CD4-positive, alpha-beta memory T cell (primary cell): ENCODE data around the gene ME3. TPM values are rescaled to one million over a fixed set of nuclear protein-coding genes. Genes with fewer than 3 reads are reported as not detected.
"Not testable (repeated sequence)": the region's sequence is repeated elsewhere in the genome, so short reads cannot be mapped to it uniquely, and the experiment has no call there.

ENCODE experiments used
- CTCF ChIA-PET: fragments of 350-600 bp; sonication (Branson Sonifier 250); formaldehyde crosslinking; loops from one replicate; lab custom pipeline; 2021; ENCODE audit warnings: inconsistent platforms; ENCODE audit not compliant: partially characterized antibody; lab: Charles Lee
- POLR2A ChIA-PET: fragments of 350-600 bp; sonication (Branson Sonifier 250); formaldehyde crosslinking; loops from one replicate; lab custom pipeline; 2021; ENCODE audit not compliant: partially characterized antibody; lab: Charles Lee
- DNase-seq, 5 donors: peaks; one replicate each; pipeline versions ENCODE4 v3.0.0 to v3.0.0-alpha.2; 2020 to 2022; ENCODE audit warnings: mixed read lengths in 1 of 5
- H3K27ac ChIP-seq: one replicate; pipeline ENCODE4 v1.7.0; 2013; ENCODE audit warnings: low read depth, low read length
- H3K27me3 ChIP-seq: 2 replicates; pipeline ENCODE4 v1.7.0; 2013; ENCODE audit warnings: mild to moderate bottlenecking, low read length, moderate library complexity; ENCODE audit not compliant: insufficient read depth
- H3K36me3 ChIP-seq: 2 replicates; pipeline ENCODE4 v1.7.0; 2013; ENCODE audit warnings: mild to moderate bottlenecking, low read length, moderate library complexity; ENCODE audit not compliant: insufficient read depth
- H3K4me1 ChIP-seq: 2 replicates; pipeline ENCODE4 v1.7.0; 2013; ENCODE audit warnings: mild to moderate bottlenecking, low read length, moderate library complexity; ENCODE audit not compliant: insufficient read depth
- H3K4me3 ChIP-seq, 2 donors: one replicate each; pipeline ENCODE4 v1.7.0; 2013; ENCODE audit warnings: low read length in 2 of 2, mild to moderate bottlenecking in 1 of 2
- H3K9me3 ChIP-seq, 2 donors: one replicate each; pipeline ENCODE4 v1.7.0; 2013; ENCODE audit warnings: low read length in 2 of 2, control low read depth in 1 of 2; ENCODE audit not compliant: control insufficient read depth in 1 of 2
- H3K27ac Mint-ChIP-seq, 7 donors: one replicate each; pipeline ENCODE4 v1.8.0; 2020 to 2021; ENCODE audit warnings: mixed read lengths in 7 of 7, mild to moderate bottlenecking in 6 of 7, inconsistent platforms in 3 of 7, moderate library complexity in 3 of 7
- H3K27me3 Mint-ChIP-seq, 2 donors: one replicate each; pipeline ENCODE4 v1.8.0; 2020 to 2021; ENCODE audit warnings: mixed read lengths in 2 of 2
- H3K36me3 Mint-ChIP-seq, 2 donors: one replicate each; pipeline ENCODE4 v1.8.0; 2020 to 2021; ENCODE audit warnings: mixed read lengths in 2 of 2, inconsistent platforms in 1 of 2, mild to moderate bottlenecking in 1 of 2
- H3K4me1 Mint-ChIP-seq, 4 donors: one replicate each; pipeline ENCODE4 v1.8.0; 2020 to 2021; ENCODE audit warnings: mixed read lengths in 4 of 4, mild to moderate bottlenecking in 1 of 4
- H3K4me3 Mint-ChIP-seq, 8 donors: one replicate each; pipeline ENCODE4 v1.8.0; 2020 to 2021; ENCODE audit warnings: mixed read lengths in 8 of 8, mild to moderate bottlenecking in 7 of 8, moderate library complexity in 6 of 8, inconsistent platforms in 3 of 8
- H3K9me3 Mint-ChIP-seq, 8 donors: one replicate each; pipeline ENCODE4 v1.8.0; 2020 to 2021; ENCODE audit warnings: mixed read lengths in 8 of 8, mild to moderate bottlenecking in 5 of 8, inconsistent platforms in 3 of 8, moderate library complexity in 1 of 8
- intact Hi-C: fragments of 100-400 bp; cut with micrococcal nuclease; formaldehyde crosslinking; loops from one replicate; pipeline ENCODE4 v1.15.1; 2023
- polyA plus RNA-seq, 2 donors: library from polyadenylated mRNA; unstranded; fragments of 300-500 nt; fragmentation: Illumina TruSeq; gene quantifications; one replicate each; pipeline ENCODE4 v1.2.3, GENCODE V29; 2021
- total RNA-seq, 2 experiments: library from RNA; stranded (reverse); gene quantifications; one replicate each; pipeline ENCODE4 v1.2.3, GENCODE V29; 2021

Gene ME3
- total and polyA plus RNA-seq, 4 experiments from 2014 or later, result 0.15 to 1.9 (median 1.3) TPM; not detected in 1

DNA sequence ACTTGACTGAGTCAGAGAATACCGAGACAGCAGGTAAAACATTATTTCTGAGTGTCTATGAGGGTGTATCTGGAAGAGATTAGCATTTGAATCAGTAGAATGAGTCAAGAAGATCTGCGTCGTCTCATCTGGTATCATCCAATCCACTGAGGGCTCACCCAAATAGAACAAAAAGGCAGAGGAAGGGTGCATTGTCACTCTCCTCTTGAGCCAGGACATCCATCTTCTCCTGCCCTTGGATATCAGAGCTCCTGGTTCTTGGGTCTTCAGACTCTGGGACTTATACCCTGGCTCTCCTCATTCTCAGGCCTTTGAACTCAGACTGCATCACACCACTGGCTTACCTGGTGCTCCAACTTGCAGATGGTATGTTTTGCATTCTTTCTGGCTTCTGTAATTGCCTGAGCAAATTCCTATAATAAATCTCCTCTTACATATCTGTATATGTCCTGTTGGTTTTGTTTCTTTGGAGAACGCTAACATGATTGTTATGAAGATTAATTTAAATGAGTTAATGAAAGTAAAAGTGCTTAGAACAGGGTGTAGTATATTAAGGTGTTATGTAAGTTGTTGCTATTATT is 49.3 kb downstream of the ME3 start:
- H3K9me3 Mint-ChIP-seq, result peaks cover 2 to 9% (median 4%) of the 10 kb centered on the region in 8 donors
- intact Hi-C loops, result no loop called here
- Histone ChIP-seq H3K4me3 (no peak overlapping the region), H3K4me1 (no peaks in the 10 kb centered on the region), H3K27ac (no peak overlapping the region), H3K9me3 (no peaks in the 10 kb centered on the region), H3K27me3 (no peaks in the 10 kb centered on the region), H3K36me3 (no peaks in the 10 kb centered on the region)
- H3K36me3 Mint-ChIP-seq, result no peaks in the 10 kb centered on the region
- H3K27ac Mint-ChIP-seq, result no peak overlapping the region
- no peak for DNase-seq
- no peaks in the 10 kb centered on the region for H3K4me1 Mint-ChIP-seq
- CTCF ChIA-PET, result no interaction called here
- H3K27me3 Mint-ChIP-seq, result peaks cover 0 to 1% of the 10 kb centered on the region in 2 donors
- POLR2A ChIA-PET, result no interaction called here
- no peak overlapping the region for H3K4me3 Mint-ChIP-seq

DNA sequence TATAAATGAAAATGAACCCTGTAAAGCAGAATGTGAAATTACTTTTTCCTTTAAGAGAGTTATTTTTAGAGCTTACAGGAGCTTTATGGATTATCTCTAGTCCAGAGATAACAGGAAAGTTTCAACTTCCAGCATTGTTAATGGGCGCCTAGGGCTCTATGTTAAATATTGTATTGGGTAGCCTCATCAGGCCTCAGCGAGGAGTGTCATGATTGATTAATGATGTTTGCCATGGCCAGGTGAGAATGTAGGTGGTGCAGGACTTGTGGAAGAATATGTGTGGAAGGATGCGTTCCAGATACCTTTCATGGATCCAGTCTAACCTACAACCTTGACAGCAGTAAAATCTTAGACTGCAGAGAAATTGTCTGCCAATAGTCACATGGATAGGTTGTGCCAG is 50.6 kb downstream of the ME3 start:
- H3K4me1 Mint-ChIP-seq, result no peaks in the 10 kb centered on the region
- Histone ChIP-seq H3K27me3 (no peaks in the 10 kb centered on the region), H3K36me3 (no peaks in the 10 kb centered on the region), H3K9me3 (no peaks in the 10 kb centered on the region), H3K4me1 (no peaks in the 10 kb centered on the region), H3K4me3 (no peak overlapping the region), H3K27ac (no peak overlapping the region)
- no peak overlapping the region for H3K4me3 Mint-ChIP-seq
- no peak overlapping the region for H3K27ac Mint-ChIP-seq
- no peak for DNase-seq
- peaks cover 2 to 9% (median 6%) of the 10 kb centered on the region in 8 donors for H3K9me3 Mint-ChIP-seq
- ChIA-PET CTCF (interaction anchor here (0.7 to 1.0 kb wide), 3 partner anchors 9 to 18 kb away, joined by 3 read pairs; no protein-coding TSS in a partner anchor), POLR2A (no interaction called here)
- H3K36me3 Mint-ChIP-seq, result no peaks in the 10 kb centered on the region
- H3K27me3 Mint-ChIP-seq, result peaks cover 0 to 1% of the 10 kb centered on the region in 2 donors
- intact Hi-C loops, result no loop called here

DNA sequence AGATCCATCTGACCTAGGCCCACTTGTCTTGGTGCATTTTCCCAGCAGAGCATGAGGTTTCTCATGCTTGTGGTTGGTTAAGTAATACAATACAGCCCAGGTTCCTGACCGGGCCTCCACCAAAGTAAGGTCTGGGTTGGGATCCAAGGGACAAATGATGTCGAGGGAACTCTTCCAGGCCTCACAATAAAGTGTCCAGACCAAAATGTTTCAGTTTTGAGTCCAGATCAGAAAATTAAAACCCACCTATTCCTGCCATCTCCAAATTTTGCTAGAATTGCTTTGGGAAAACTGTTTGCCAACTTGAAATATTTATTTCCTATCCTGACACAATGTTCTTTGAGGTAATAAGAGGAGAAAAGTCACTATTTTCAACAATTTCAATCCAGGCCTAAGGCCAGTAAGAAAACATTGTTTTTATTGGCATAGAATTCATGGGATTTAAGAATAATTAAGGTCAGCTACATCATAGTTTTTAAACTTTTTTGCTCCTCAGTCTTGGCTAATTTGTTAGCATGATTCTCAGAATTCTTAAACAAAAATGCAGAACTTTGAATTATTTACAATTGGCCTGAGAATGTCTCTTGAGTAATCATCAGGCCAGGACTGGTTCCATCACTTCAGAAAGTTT is 51.4 kb downstream of the ME3 start:
- H3K27me3 ChIP-seq, result no peaks in the 10 kb centered on the region
- H3K4me3 Mint-ChIP-seq, result no peak overlapping the region
- H3K9me3 ChIP-seq, result no peaks in the 10 kb centered on the region
- H3K9me3 Mint-ChIP-seq, result peaks cover 2 to 14% (median 8%) of the 10 kb centered on the region in 8 donors
- intact Hi-C loops, result no loop called here
- DNase-seq, result no peak
- CTCF ChIA-PET, result interaction anchor here (1.2 kb wide), 1 partner anchor 13 kb away, joined by 4 read pairs; no protein-coding TSS in a partner anchor
- no peak overlapping the region for H3K27ac Mint-ChIP-seq
- H3K27ac ChIP-seq, result no peak overlapping the region
- H3K36me3 Mint-ChIP-seq, result no peaks in the 10 kb centered on the region
- peaks cover 0 to 1% of the 10 kb centered on the region in 2 donors for H3K27me3 Mint-ChIP-seq
- POLR2A ChIA-PET, result no interaction called here
- H3K4me1 Mint-ChIP-seq, result no peaks in the 10 kb centered on the region
- no peak overlapping the region for H3K4me3 ChIP-seq
- H3K4me1 ChIP-seq, result no peaks in the 10 kb centered on the region
- H3K36me3 ChIP-seq, result no peaks in the 10 kb centered on the region

DNA sequence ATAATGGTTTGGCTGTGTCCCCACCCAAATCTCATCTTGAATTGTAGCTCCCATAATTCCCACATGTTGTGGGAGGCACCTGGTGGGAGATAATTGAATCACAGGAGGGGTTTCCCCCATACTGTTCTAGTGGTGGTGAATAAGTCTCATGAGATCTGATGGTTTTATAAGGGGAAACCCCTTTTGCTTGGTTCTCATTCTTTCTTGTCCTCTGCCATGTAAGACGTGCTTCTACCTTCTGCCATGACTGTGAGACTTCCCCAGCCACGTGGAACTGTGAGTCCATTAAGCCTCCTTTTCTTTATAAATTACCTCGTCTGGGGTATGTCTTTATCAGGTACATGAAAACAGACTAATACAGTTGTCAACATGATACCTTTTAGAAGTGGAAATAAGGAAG is 53.0 kb downstream of the ME3 start:
- H3K27me3 Mint-ChIP-seq, H3K36me3 Mint-ChIP-seq, H3K27me3 ChIP-seq, H3K36me3 ChIP-seq, H3K4me3 ChIP-seq, H3K4me1 ChIP-seq, H3K4me1 Mint-ChIP-seq, intact Hi-C loops, H3K9me3 ChIP-seq, POLR2A ChIA-PET, H3K4me3 Mint-ChIP-seq, DNase-seq, H3K27ac ChIP-seq, H3K27ac Mint-ChIP-seq: not testable (repeated sequence)
- CTCF ChIA-PET, result interaction anchor here (1.1 to 2.4 kb wide), 2 partner anchors 11 to 12 kb away, joined by 3 to 11 read pairs; no protein-coding TSS in a partner anchor
- H3K9me3 Mint-ChIP-seq, result peaks cover 2 to 16% (median 8%) of the 10 kb centered on the region in 8 donors

DNA sequence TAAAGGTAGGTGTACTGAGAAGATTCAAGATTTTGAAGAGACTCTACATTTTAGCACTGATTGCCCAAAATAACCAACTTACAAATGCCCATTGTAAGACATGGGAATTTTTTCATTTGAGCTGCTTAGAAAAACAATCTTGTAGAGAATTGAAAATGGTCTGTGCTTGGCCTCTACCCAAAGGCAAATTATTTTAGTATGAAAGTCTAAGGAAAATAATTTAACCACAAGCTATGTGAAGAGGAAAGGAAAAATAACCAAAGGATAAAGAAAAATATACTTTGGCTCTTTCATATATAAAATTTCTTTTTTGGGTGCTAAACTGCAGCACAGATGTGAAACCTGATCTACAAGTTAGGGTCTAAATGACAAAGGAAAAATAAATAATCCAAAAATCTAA is 54.9 kb downstream of the ME3 start:
- H3K27me3 Mint-ChIP-seq, result peaks cover 0 to 5% of the 10 kb centered on the region in 2 donors
- H3K4me3 Mint-ChIP-seq, result no peak overlapping the region
- no peak overlapping the region for H3K27ac Mint-ChIP-seq
- no peaks in the 10 kb centered on the region for H3K4me1 ChIP-seq
- no peak for DNase-seq
- H3K36me3 ChIP-seq, result no peaks in the 10 kb centered on the region
- peaks cover 2 to 18% (median 8%) of the 10 kb centered on the region in 8 donors for H3K9me3 Mint-ChIP-seq
- intact Hi-C loops, result no loop called here
- H3K36me3 Mint-ChIP-seq, result no peaks in the 10 kb centered on the region
- POLR2A ChIA-PET, result no interaction called here
- no peaks in the 10 kb centered on the region for H3K4me1 Mint-ChIP-seq
- CTCF ChIA-PET, result interaction anchor here (2.4 kb wide), 1 partner anchor 9 kb away, joined by 11 read pairs; no protein-coding TSS in a partner anchor
- H3K27me3 ChIP-seq, result no peaks in the 10 kb centered on the region
- H3K27ac ChIP-seq, result no peak overlapping the region
- H3K9me3 ChIP-seq, result no peaks in the 10 kb centered on the region
- H3K4me3 ChIP-seq, result no peak overlapping the region

DNA sequence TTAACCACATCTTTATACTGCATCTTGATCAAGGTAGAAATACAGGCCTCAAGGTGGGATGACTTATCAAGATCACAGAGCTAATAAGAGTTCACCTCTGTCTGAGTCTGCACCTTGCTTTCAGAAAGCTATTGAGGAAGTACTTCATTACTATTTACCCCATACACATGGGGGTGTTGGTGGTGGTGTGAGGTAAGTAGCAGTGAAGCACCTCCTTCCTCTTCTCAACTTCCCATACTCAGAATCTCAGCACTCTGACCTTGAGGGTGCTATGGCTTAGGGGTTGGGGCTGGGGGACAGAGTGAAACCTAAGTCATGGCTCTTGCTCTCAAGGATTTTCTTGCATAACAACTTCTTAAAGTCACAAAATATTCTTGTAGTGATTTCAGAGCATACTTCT is 56.9 kb downstream of the ME3 start:
- H3K9me3 Mint-ChIP-seq, result peaks cover 2 to 18% (median 7%) of the 10 kb centered on the region in 8 donors
- Histone ChIP-seq H3K4me3 (no peak overlapping the region), H3K27ac (no peak overlapping the region), H3K36me3 (no peaks in the 10 kb centered on the region), H3K27me3 (no peaks in the 10 kb centered on the region), H3K9me3 (no peaks in the 10 kb centered on the region), H3K4me1 (no peaks in the 10 kb centered on the region)
- no peaks in the 10 kb centered on the region for H3K36me3 Mint-ChIP-seq
- POLR2A ChIA-PET, result no interaction called here
- intact Hi-C loops, result no loop called here
- H3K27ac Mint-ChIP-seq, result no peak overlapping the region
- H3K4me3 Mint-ChIP-seq, result no peak overlapping the region
- H3K27me3 Mint-ChIP-seq, result peaks cover 0 to 5% of the 10 kb centered on the region in 2 donors
- CTCF ChIA-PET, result no interaction called here
- DNase-seq, result no peak
- H3K4me1 Mint-ChIP-seq, result no peaks in the 10 kb centered on the region

DNA sequence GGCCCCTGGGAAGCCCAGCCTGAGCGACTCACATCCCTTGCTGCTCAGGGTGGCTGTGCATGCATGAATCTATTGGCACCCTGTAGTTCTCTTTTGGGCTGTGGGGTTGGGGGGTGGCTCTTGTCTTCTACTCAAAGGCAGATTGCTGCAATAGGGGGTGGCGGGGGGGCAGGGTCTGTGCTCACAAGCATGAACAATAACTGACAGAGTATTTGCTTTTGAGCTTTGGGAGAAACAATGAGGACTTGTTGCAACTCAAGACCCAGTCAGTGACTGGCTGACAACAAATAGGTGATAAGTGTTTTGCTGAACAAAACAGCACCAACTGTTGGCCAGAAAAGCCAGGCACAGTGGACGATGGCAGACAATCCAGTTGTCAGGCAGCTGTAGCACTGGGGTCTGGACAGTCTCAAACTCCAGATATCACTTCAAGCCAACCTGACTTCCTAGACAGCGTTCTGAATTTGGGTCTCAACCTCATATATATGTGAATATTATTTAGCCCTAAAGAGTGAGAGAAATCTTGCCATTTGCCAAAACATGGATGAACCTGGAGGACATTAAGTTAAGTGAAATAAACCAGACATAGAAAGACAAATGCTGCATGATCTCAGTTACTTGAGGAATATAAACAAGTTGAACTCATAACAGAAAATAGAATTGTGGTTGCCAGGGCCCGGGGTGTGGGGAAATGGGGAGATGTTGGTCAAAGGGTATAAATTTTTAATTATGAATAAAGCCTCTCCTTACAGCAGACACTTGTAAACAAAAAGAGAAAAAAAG is 61.7 kb downstream of the ME3 start:
- Histone ChIP-seq H3K9me3 (no peaks in the 10 kb centered on the region), H3K4me1 (no peaks in the 10 kb centered on the region), H3K27ac (no peak overlapping the region), H3K27me3 (no peaks in the 10 kb centered on the region), H3K4me3 (no peak overlapping the region), H3K36me3 (no peaks in the 10 kb centered on the region)
- peaks cover 0 to 5% of the 10 kb centered on the region in 2 donors for H3K27me3 Mint-ChIP-seq
- intact Hi-C loops, result no loop called here
- H3K27ac Mint-ChIP-seq, result no peak overlapping the region
- H3K9me3 Mint-ChIP-seq, result peaks cover 0 to 4% (median 0%) of the 10 kb centered on the region in 8 donors
- H3K4me1 Mint-ChIP-seq, result peaks cover 0 to 1% (median 0%) of the 10 kb centered on the region in 4 donors
- H3K4me3 Mint-ChIP-seq, result no peak overlapping the region
- ChIA-PET CTCF (interaction anchor here (1.0 kb wide), 1 partner anchor 14 kb away, joined by 4 read pairs; no protein-coding TSS in a partner anchor), POLR2A (no interaction called here)
- DNase-seq, result no peak
- no peaks in the 10 kb centered on the region for H3K36me3 Mint-ChIP-seq
